Measurements from ENCODE around the gene YAP1. TPM values are rescaled to one million over a fixed set of nuclear protein-coding genes. Genes with fewer than 3 reads are reported as not detected.

The YAP1 gene
- total RNA-seq, 5 donors from 2014 or later (not counting 1 experiment from before 2014, with no cell fraction given): 0.23 to 0.86 (median 0.63) TPM

GRCh38 chr11:102153082-102153481 is 42.8 kb downstream of the YAP1 start:
- POLR2A ChIA-PET: no interaction called here
- Histone ChIP-seq H3K27ac (ENCODE audit: low read length) (no peak overlapping the region), H3K4me1 (ENCODE audit: control insufficient read depth in 1 of 2, extremely low read depth in 1 of 2, insufficient read depth in 2 of 2, low read length in 2 of 2) (no peaks in the 10 kb centered on the region), H3K27me3 (replicated peaks in 1 of 2; ENCODE audit: control insufficient read depth in 2 of 2, extremely low read depth in 1 of 2, insufficient read depth in 2 of 2, low read length in 1 of 2) (peaks cover 2 to 8% of the 10 kb centered on the region in 2 experiments), H3K4me3 (ENCODE audit: control insufficient read depth in 1 of 2, extremely low read depth in 1 of 2, low read length in 1 of 2) (no peak overlapping the region), H3K36me3 (ENCODE audit: control insufficient read depth in 2 of 2, extremely low read depth in 1 of 2, insufficient read depth in 1 of 2, low read length in 1 of 2) (no peaks in the 10 kb centered on the region), H3K9me3 (no peaks in the 10 kb centered on the region)
- H3K9me3 Mint-ChIP-seq: no peaks in the 10 kb centered on the region
- H3K27me3 Mint-ChIP-seq: peaks cover 19% of the 10 kb centered on the region in 2 donors
- H3K4me3 Mint-ChIP-seq: no peak overlapping the region
- H3K27ac Mint-ChIP-seq: no peak overlapping the region
- H3K4me1 Mint-ChIP-seq: no peaks in the 10 kb centered on the region
- ATAC-seq (replicated peaks in 1 of 4): no peak
- H3K36me3 Mint-ChIP-seq: no peaks in the 10 kb centered on the region
- WGBS (ENCODE audit: insufficient coverage): no CpG with 5 or more reads among the region's 1 CpG
- CTCF ChIA-PET: no interaction called here
- no peak for DNase-seq

- no CpG with 5 or more reads among the region's 1 CpG for WGBS (ENCODE audit: insufficient coverage)
- CTCF ChIA-PET: no interaction called here
- no peaks in the 10 kb centered on the region for H3K9me3 ChIP-seq
- H3K9me3 Mint-ChIP-seq: no peaks in the 10 kb centered on the region
- no peaks in the 10 kb centered on the region for H3K36me3 Mint-ChIP-seq
- no peaks in the 10 kb centered on the region for H3K36me3 ChIP-seq (ENCODE audit: control insufficient read depth in 2 of 2, extremely low read depth in 1 of 2, insufficient read depth in 1 of 2, low read length in 1 of 2)
- ATAC-seq (replicated peaks in 1 of 4): no peak
- no peaks in the 10 kb centered on the region for H3K4me1 ChIP-seq (ENCODE audit: control insufficient read depth in 1 of 2, extremely low read depth in 1 of 2, insufficient read depth in 2 of 2, low read length in 2 of 2)
- no peak for DNase-seq
- POLR2A ChIA-PET: no interaction called here
- peaks cover 2% of the 10 kb centered on the region in 2 experiments for H3K27me3 ChIP-seq (replicated peaks in 1 of 2; ENCODE audit: control insufficient read depth in 2 of 2, extremely low read depth in 1 of 2, insufficient read depth in 2 of 2, low read length in 1 of 2)
- H3K27ac Mint-ChIP-seq: no peak overlapping the region
- H3K4me1 Mint-ChIP-seq: no peaks in the 10 kb centered on the region
- H3K4me3 ChIP-seq (ENCODE audit: control insufficient read depth in 1 of 2, extremely low read depth in 1 of 2, low read length in 1 of 2): no peak overlapping the region
- peaks cover 13% of the 10 kb centered on the region in 2 donors for H3K27me3 Mint-ChIP-seq
- no peak overlapping the region for H3K27ac ChIP-seq (ENCODE audit: low read length)
- H3K4me3 Mint-ChIP-seq: no peak overlapping the region
Measured at GRCh38 chr11:102154806-102155205, 44.6 kb downstream of the YAP1 start.

GRCh38 chr11:102155676-102156075 is 45.4 kb downstream of the YAP1 start:
- no peaks in the 10 kb centered on the region for H3K4me1 Mint-ChIP-seq
- no peaks in the 10 kb centered on the region for H3K9me3 Mint-ChIP-seq
- Histone ChIP-seq H3K36me3 (ENCODE audit: control insufficient read depth in 2 of 2, extremely low read depth in 1 of 2, insufficient read depth in 1 of 2, low read length in 1 of 2) (no peaks in the 10 kb centered on the region), H3K4me1 (ENCODE audit: control insufficient read depth in 1 of 2, extremely low read depth in 1 of 2, insufficient read depth in 2 of 2, low read length in 2 of 2) (no peaks in the 10 kb centered on the region), H3K27me3 (replicated peaks in 1 of 2; ENCODE audit: control insufficient read depth in 2 of 2, extremely low read depth in 1 of 2, insufficient read depth in 2 of 2, low read length in 1 of 2) (peaks cover 2% of the 10 kb centered on the region in 2 experiments), H3K27ac (ENCODE audit: low read length) (no peak overlapping the region), H3K9me3 (no peaks in the 10 kb centered on the region), H3K4me3 (ENCODE audit: control insufficient read depth in 1 of 2, extremely low read depth in 1 of 2, low read length in 1 of 2) (no peak overlapping the region)
- H3K27me3 Mint-ChIP-seq: peaks cover 13% of the 10 kb centered on the region in 2 donors
- POLR2A ChIA-PET: no interaction called here
- H3K27ac Mint-ChIP-seq: no peak overlapping the region
- no peak for DNase-seq
- no peaks in the 10 kb centered on the region for H3K36me3 Mint-ChIP-seq
- CTCF ChIA-PET: no interaction called here
- WGBS (ENCODE audit: insufficient coverage): 35% methylated on average over 2 of the region's 4 CpGs
- no peak for ATAC-seq (replicated peaks in 1 of 4)
- H3K4me3 Mint-ChIP-seq: no peak overlapping the region

DNA sequence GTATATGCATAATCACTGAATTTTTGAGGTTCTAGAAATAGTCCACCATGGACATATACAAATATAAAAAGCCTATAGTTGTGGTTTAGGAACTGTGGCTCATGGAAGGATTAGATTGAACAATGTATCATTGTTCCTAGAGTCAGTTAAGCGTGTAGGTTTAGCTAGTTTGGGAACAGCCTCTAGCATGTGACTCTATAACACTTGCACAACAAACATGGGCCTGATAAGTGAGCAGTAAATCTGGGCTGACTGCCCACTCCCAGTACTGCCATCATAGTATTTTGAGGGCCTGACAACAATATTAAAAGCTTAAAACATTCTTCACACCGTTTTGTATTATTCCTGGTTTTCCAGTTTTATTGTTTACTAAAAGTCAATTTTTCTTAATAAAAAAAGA is 47.0 kb downstream of the YAP1 start:
- ChIA-PET POLR2A (interaction anchor here in 1 of 2 donors (0.6 kb wide), 2 partner anchors 685 to 726 kb away, joined by 3 read pairs; no protein-coding TSS in a partner anchor), CTCF (no interaction called here)
- WGBS (ENCODE audit: insufficient coverage): 80% methylated on average over 1 of the region's 2 CpGs
- peaks cover 0 to 2% of the 10 kb centered on the region in 2 experiments for H3K27me3 ChIP-seq (replicated peaks in 1 of 2; ENCODE audit: control insufficient read depth in 2 of 2, extremely low read depth in 1 of 2, insufficient read depth in 2 of 2, low read length in 1 of 2)
- H3K9me3 ChIP-seq: no peaks in the 10 kb centered on the region
- H3K27ac ChIP-seq (ENCODE audit: low read length): no peak overlapping the region
- no peaks in the 10 kb centered on the region for H3K36me3 ChIP-seq (ENCODE audit: control insufficient read depth in 2 of 2, extremely low read depth in 1 of 2, insufficient read depth in 1 of 2, low read length in 1 of 2)
- no peak overlapping the region for H3K27ac Mint-ChIP-seq
- no peaks in the 10 kb centered on the region for H3K9me3 Mint-ChIP-seq
- ATAC-seq (replicated peaks in 1 of 4): no peak
- H3K4me1 Mint-ChIP-seq: no peaks in the 10 kb centered on the region
- peaks cover 6 to 8% of the 10 kb centered on the region in 2 donors for H3K27me3 Mint-ChIP-seq
- no peaks in the 10 kb centered on the region for H3K36me3 Mint-ChIP-seq
- no peak overlapping the region for H3K4me3 Mint-ChIP-seq
- H3K4me3 ChIP-seq (ENCODE audit: control insufficient read depth in 1 of 2, extremely low read depth in 1 of 2, low read length in 1 of 2): no peak overlapping the region
- no peak for DNase-seq
- H3K4me1 ChIP-seq (ENCODE audit: control insufficient read depth in 1 of 2, extremely low read depth in 1 of 2, insufficient read depth in 2 of 2, low read length in 2 of 2): no peaks in the 10 kb centered on the region

GRCh38 chr11:102158164-102158735 is 48.0 kb downstream of the YAP1 start:
- H3K36me3 Mint-ChIP-seq: no peaks in the 10 kb centered on the region
- no peaks in the 10 kb centered on the region for H3K4me1 Mint-ChIP-seq
- Histone ChIP-seq H3K36me3 (ENCODE audit: control insufficient read depth in 2 of 2, extremely low read depth in 1 of 2, insufficient read depth in 1 of 2, low read length in 1 of 2) (no peaks in the 10 kb centered on the region), H3K9me3 (no peaks in the 10 kb centered on the region), H3K4me1 (ENCODE audit: control insufficient read depth in 1 of 2, extremely low read depth in 1 of 2, insufficient read depth in 2 of 2, low read length in 2 of 2) (no peaks in the 10 kb centered on the region), H3K4me3 (ENCODE audit: control insufficient read depth in 1 of 2, extremely low read depth in 1 of 2, low read length in 1 of 2) (no peak overlapping the region), H3K27me3 (replicated peaks in 1 of 2; ENCODE audit: control insufficient read depth in 2 of 2, extremely low read depth in 1 of 2, insufficient read depth in 2 of 2, low read length in 1 of 2) (no peaks in the 10 kb centered on the region), H3K27ac (ENCODE audit: low read length) (no peak overlapping the region)
- POLR2A ChIA-PET: no interaction called here
- ATAC-seq (replicated peaks in 1 of 4): no peak
- no peak overlapping the region for H3K27ac Mint-ChIP-seq
- H3K27me3 Mint-ChIP-seq: peaks cover 4 to 9% of the 10 kb centered on the region in 2 donors
- CTCF ChIA-PET: no interaction called here
- H3K9me3 Mint-ChIP-seq: no peaks in the 10 kb centered on the region
- WGBS (ENCODE audit: insufficient coverage): no CpG with 5 or more reads among the region's 2 CpGs
- no peak for DNase-seq
- no peak overlapping the region for H3K4me3 Mint-ChIP-seq

DNA sequence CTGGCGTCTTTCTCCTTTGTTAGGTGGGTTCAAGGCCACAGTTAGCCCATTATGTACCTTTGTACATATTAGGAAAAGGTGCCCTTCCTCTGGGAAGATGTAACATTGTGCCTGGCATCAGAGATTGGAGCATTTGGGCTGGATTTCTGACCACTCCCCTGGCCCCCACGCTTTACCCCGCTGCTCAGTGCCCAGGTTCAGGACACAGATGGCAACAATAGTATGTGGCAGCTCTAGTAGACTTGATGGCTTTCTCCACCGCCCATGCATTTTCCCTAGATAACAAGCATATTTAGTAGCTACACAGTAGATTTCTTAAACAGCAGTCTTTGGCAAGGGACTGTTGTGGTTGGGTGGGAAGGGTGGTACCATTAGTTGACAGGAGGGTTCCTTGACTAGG is 53.1 kb downstream of the YAP1 start:
- no peaks in the 10 kb centered on the region for H3K9me3 Mint-ChIP-seq
- no peak for ATAC-seq (replicated peaks in 1 of 4)
- WGBS (ENCODE audit: insufficient coverage): 86% methylated on average over 2 of the region's 4 CpGs
- Histone ChIP-seq H3K27me3 (replicated peaks in 1 of 2; ENCODE audit: control insufficient read depth in 2 of 2, extremely low read depth in 1 of 2, insufficient read depth in 2 of 2, low read length in 1 of 2) (peaks cover 2 to 11% of the 10 kb centered on the region in 2 experiments), H3K4me1 (ENCODE audit: control insufficient read depth in 1 of 2, extremely low read depth in 1 of 2, insufficient read depth in 2 of 2, low read length in 2 of 2) (no peaks in the 10 kb centered on the region), H3K36me3 (ENCODE audit: control insufficient read depth in 2 of 2, extremely low read depth in 1 of 2, insufficient read depth in 1 of 2, low read length in 1 of 2) (no peaks in the 10 kb centered on the region), H3K27ac (ENCODE audit: low read length) (no peak overlapping the region), H3K9me3 (no peaks in the 10 kb centered on the region), H3K4me3 (ENCODE audit: control insufficient read depth in 1 of 2, extremely low read depth in 1 of 2, low read length in 1 of 2) (no peak overlapping the region)
- H3K4me3 Mint-ChIP-seq: no peak overlapping the region
- DNase-seq: no peak
- POLR2A ChIA-PET: no interaction called here
- H3K27me3 Mint-ChIP-seq: peaks cover 14 to 23% of the 10 kb centered on the region in 2 donors
- H3K4me1 Mint-ChIP-seq: no peaks in the 10 kb centered on the region
- H3K36me3 Mint-ChIP-seq: no peaks in the 10 kb centered on the region
- CTCF ChIA-PET: no interaction called here
- H3K27ac Mint-ChIP-seq: no peak overlapping the region
